GM18873 (cell line): Measurements from ENCODE around the gene MYO5A.

Source experiments
- ATAC-seq: cut with Tn5 transposase; IDR thresholded peaks from one replicate; pipeline ENCODE4 v1.9.1; 2021; ENCODE audit warnings: mild to moderate bottlenecking, moderate library complexity, moderate number of reproducible peaks; ENCODE audit not compliant: unreplicated experiment, low FRiP score

Gene MYO5A

GRCh38 chr15:52278135-52278534 lies 250.5 kb downstream of the MYO5A start:
- no peak for ATAC-seq

- no peak for ATAC-seq
These were observed 251.1 kb downstream of the MYO5A start for GRCh38 chr15:52277575-52277974.

GRCh38 chr15:52276256-52276770 lies 252.4 kb downstream of the MYO5A start:
- ATAC-seq = no peak

- ATAC-seq = no peak
These were observed 265.0 kb downstream of the MYO5A start for GRCh38 chr15:52263563-52264282.

GRCh38 chr15:52262364-52262763 lies 266.3 kb downstream of the MYO5A start:
- ATAC-seq = no peak

GRCh38 chr15:52261498-52262242 lies 267.0 kb downstream of the MYO5A start:
- peak; percentile 97 for ATAC-seq

GRCh38 chr15:52261026-52261425 lies 267.7 kb downstream of the MYO5A start:
- no peak for ATAC-seq

GRCh38 chr15:52259503-52259902 lies 269.2 kb downstream of the MYO5A start:
- no peak for ATAC-seq

- ATAC-seq = no peak
These were observed 270.2 kb downstream of the MYO5A start for GRCh38 chr15:52258461-52258860.

GRCh38 chr15:52257734-52258062 lies 271.0 kb downstream of the MYO5A start:
- ATAC-seq = no peak
